DND-41 (cell line): ENCODE results near the gene ITGA2B.

ENCODE experiments used
- EZH2 ChIP-seq: IDR thresholded peaks from 3 replicates; pipeline ENCODE4 v1.6.1; 2012; ENCODE audit warnings: borderline replicate concordance, low read depth, mild to moderate bottlenecking, moderate library complexity, low read length, inconsistent platforms; ENCODE audit not compliant: severe bottlenecking
- TF ChIP-seq, protein P1 (sequence below): IDR thresholded peaks from 2 replicates; pipeline ENCODE4 v1.5.1; 2012; ENCODE audit warnings: borderline replicate concordance, low read length, moderate library complexity, mild to moderate bottlenecking; ENCODE audit not compliant: poor library complexity, severe bottlenecking; ENCODE audit errors: extremely low read depth

DNA sequence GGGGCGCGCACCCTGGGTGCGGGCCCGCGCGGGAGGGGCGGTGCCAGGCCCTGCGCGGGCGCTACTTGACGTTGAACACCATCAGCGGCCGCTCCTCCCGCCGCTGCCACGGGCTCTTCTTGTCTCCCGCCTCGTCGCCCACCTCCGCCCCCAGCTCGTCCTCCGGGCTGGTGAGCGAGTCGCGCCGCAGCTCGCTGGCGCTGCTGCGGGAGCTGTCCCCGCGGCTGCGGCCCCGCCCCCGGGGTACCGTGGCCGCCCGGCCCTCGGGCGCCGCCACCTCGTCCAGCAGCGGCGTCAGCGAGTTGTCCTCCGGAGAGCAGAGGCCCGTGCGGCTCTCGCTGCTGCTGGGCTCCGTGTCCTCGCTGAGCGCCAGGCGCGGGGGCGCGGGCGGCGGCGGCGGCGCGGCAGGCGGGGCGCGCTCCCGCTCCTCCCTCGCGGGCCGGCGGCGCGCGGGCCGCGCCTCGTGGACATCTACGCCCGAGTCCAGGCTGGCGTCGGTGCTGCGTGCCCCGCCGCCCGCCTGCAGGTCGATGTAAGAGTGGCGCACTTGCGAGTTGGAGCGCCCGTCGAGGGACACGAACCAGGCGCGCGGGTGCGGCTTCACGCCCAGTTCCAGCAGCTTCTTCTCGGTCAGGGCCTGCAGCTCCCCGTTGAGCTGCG, 35.6 kb downstream of the ITGA2B start:
- TF ChIP-seq, protein P1, sequence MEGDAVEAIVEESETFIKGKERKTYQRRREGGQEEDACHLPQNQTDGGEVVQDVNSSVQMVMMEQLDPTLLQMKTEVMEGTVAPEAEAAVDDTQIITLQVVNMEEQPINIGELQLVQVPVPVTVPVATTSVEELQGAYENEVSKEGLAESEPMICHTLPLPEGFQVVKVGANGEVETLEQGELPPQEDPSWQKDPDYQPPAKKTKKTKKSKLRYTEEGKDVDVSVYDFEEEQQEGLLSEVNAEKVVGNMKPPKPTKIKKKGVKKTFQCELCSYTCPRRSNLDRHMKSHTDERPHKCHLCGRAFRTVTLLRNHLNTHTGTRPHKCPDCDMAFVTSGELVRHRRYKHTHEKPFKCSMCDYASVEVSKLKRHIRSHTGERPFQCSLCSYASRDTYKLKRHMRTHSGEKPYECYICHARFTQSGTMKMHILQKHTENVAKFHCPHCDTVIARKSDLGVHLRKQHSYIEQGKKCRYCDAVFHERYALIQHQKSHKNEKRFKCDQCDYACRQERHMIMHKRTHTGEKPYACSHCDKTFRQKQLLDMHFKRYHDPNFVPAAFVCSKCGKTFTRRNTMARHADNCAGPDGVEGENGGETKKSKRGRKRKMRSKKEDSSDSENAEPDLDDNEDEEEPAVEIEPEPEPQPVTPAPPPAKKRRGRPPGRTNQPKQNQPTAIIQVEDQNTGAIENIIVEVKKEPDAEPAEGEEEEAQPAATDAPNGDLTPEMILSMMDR = no peak
- TF ChIP-seq EZH2 = no peak
